ENCODE data around the gene FILIP1L.
A peak's percentile ranks its signal among the peaks of the same experiment; 100 is the strongest.

The FILIP1L gene

GRCh38 chr3:99863002-99863401, 251.3 kb downstream of the FILIP1L start:
- no peak for ATAC-seq
- TF ChIP-seq BACH2 (CRISPR knock-in tag; IDR thresholded peaks at IDR 0.05; ENCODE audit: borderline replicate concordance) (no peak), GLIS3 (CRISPR knock-in tag; IDR thresholded peaks at IDR 0.05) (no peak), ZNF70 (CRISPR knock-in tag; IDR thresholded peaks at IDR 0.05) (no peak), PATZ1 (CRISPR knock-in tag; IDR thresholded peaks at IDR 0.05; ENCODE audit: borderline replicate concordance) (no peak), ZNF8 (CRISPR knock-in tag; IDR thresholded peaks at IDR 0.05) (no peak), ZC3H10 (CRISPR knock-in tag; IDR thresholded peaks at IDR 0.05) (no peak), POU6F1 (CRISPR knock-in tag; IDR thresholded peaks at IDR 0.05; ENCODE audit: borderline replicate concordance, low read depth) (no peak), CSDC2 (CRISPR knock-in tag; IDR thresholded peaks at IDR 0.05) (no peak), ARNTL (CRISPR knock-in tag; IDR thresholded peaks at IDR 0.05; ENCODE audit: borderline replicate concordance, low read depth) (no peak), TSHZ2 (CRISPR knock-in tag; IDR thresholded peaks at IDR 0.05) (no peak), ISL1 (CRISPR knock-in tag; IDR thresholded peaks at IDR 0.05) (no peak), ZNF565 (CRISPR knock-in tag; conservative IDR thresholded peaks at IDR 0.05; ENCODE audit: low read depth) (no peak), ZFP3 (CRISPR knock-in tag; IDR thresholded peaks at IDR 0.05) (no peak), ZFP30 (CRISPR knock-in tag; IDR thresholded peaks at IDR 0.05) (no peak), SNAI2 (CRISPR knock-in tag; IDR thresholded peaks at IDR 0.05) (no peak), TCF4 (CRISPR knock-in tag; IDR thresholded peaks at IDR 0.05; ENCODE audit: borderline replicate concordance) (no peak)

GRCh38 chr3:99862208-99862607, 252.1 kb downstream of the FILIP1L start:
- ATAC-seq: peak; percentile 54
- peak; percentile 68 for TF ChIP-seq ISL1 (CRISPR knock-in tag; IDR thresholded peaks at IDR 0.05)
- TF ChIP-seq TOX (CRISPR knock-in tag; IDR thresholded peaks at IDR 0.05; ENCODE audit: borderline replicate concordance): peak; percentile 10; the same call in 1 of the 2 replicates
- TF ChIP-seq POU6F1 (CRISPR knock-in tag; IDR thresholded peaks at IDR 0.05; ENCODE audit: borderline replicate concordance, low read depth): no peak

GRCh38 chr3:99861216-99861615, 253.1 kb downstream of the FILIP1L start:
- no peak for TF ChIP-seq SNAI2 (CRISPR knock-in tag; IDR thresholded peaks at IDR 0.05)
- TF ChIP-seq ZNF565 (CRISPR knock-in tag; conservative IDR thresholded peaks at IDR 0.05; ENCODE audit: low read depth): no peak
- no peak for TF ChIP-seq TSHZ2 (CRISPR knock-in tag; IDR thresholded peaks at IDR 0.05)
- TF ChIP-seq RARB (CRISPR knock-in tag; IDR thresholded peaks at IDR 0.05): no peak
- TF ChIP-seq TCF4 (CRISPR knock-in tag; IDR thresholded peaks at IDR 0.05; ENCODE audit: borderline replicate concordance): no peak
- TF ChIP-seq ZFP3 (CRISPR knock-in tag; IDR thresholded peaks at IDR 0.05): no peak
- no peak for TF ChIP-seq OSR1 (CRISPR knock-in tag; IDR thresholded peaks at IDR 0.05)
- TF ChIP-seq ISL1 (CRISPR knock-in tag; IDR thresholded peaks at IDR 0.05): no peak
- TF ChIP-seq ZNF8 (CRISPR knock-in tag; IDR thresholded peaks at IDR 0.05): no peak
- TF ChIP-seq ZC3H10 (CRISPR knock-in tag; IDR thresholded peaks at IDR 0.05): no peak
- TF ChIP-seq CSDC2 (CRISPR knock-in tag; IDR thresholded peaks at IDR 0.05): no peak
- no peak for TF ChIP-seq ARNTL (CRISPR knock-in tag; IDR thresholded peaks at IDR 0.05; ENCODE audit: borderline replicate concordance, low read depth)
- TF ChIP-seq BACH2 (CRISPR knock-in tag; IDR thresholded peaks at IDR 0.05; ENCODE audit: borderline replicate concordance): no peak
- TF ChIP-seq POU6F1 (CRISPR knock-in tag; IDR thresholded peaks at IDR 0.05; ENCODE audit: borderline replicate concordance, low read depth): no peak
- TF ChIP-seq PATZ1 (CRISPR knock-in tag; IDR thresholded peaks at IDR 0.05; ENCODE audit: borderline replicate concordance): no peak
- no peak for TF ChIP-seq CSRNP3 (CRISPR knock-in tag; IDR thresholded peaks at IDR 0.05)
- no peak for ATAC-seq
